SK-N-SH (cell line): ENCODE data around the gene TBC1D2B. TPM values are rescaled to one million over a fixed set of nuclear protein-coding genes. Genes with fewer than 3 reads are reported as not detected.
"Not testable (repeated sequence)": the region's sequence is repeated elsewhere in the genome, so short reads cannot be mapped to it uniquely, and the experiment has no call there.

ENCODE experiments used
- CTCF ChIA-PET: fragments of 300-600, 350-600 bp; formaldehyde crosslinking; extraction: SDS; loops from one replicate; lab custom pipeline; 2021; lab: Yijun Ruan, JAX
- POLR2A ChIA-PET: fragments of 350-600 bp; sonication (Branson Sonifier 250); formaldehyde crosslinking; extraction: SDS; loops from one replicate; lab custom pipeline; 2020; ENCODE audit warnings: antibody characterized with exemption, inconsistent platforms; lab: Yijun Ruan, JAX
- DNase-seq: peaks from one replicate; pipeline ENCODE4 v3.0.0; 2012
- H2AFZ ChIP-seq: fragments of 200-600 bp; sonication (generic); 2 replicates; pipeline ENCODE4 v1.8.1; 2016; ENCODE audit warnings: antibody characterized with exemption, mild to moderate bottlenecking, low read depth
- H3F3A ChIP-seq: fragments of 200-600 bp; sonication (generic); replicated peaks from 2 replicates; pipeline ENCODE3; 2016; ENCODE audit warnings: antibody characterized with exemption, mild to moderate bottlenecking; ENCODE audit not compliant: insufficient read depth
- H3K27ac ChIP-seq, 2 experiments: fragments of 200-500 bp in 1 of 2; fragments of 200-600 bp in 1 of 2; sonication (Bioruptor generic) in 1 of 2; sonication (generic), shearing (Covaris generic) in 1 of 2; 2 replicates each; pipeline versions ENCODE4 v1.5.1 to v1.6.1; 2014 to 2016; ENCODE audit warnings: low read depth in 2 of 2, inconsistent platforms in 1 of 2, low read length in 1 of 2, mild to moderate bottlenecking in 1 of 2, mixed read lengths in 1 of 2
- H3K27me3 ChIP-seq: fragments of 200-600 bp; sonication (generic), shearing (Covaris generic); 2 replicates; pipeline ENCODE4 v1.6.1; 2016; ENCODE audit warnings: mixed run types; ENCODE audit not compliant: insufficient read depth
- H3K36me3 ChIP-seq, 2 experiments: fragments of 200-500 bp in 1 of 2; fragments of 200-600 bp in 1 of 2; sonication (Bioruptor generic) in 1 of 2; sonication (generic) in 1 of 2; replicated peaks in 1 of 2; 2 replicates each; pipeline versions ENCODE3 to v1.5.1; 2014 to 2016; ENCODE audit warnings: low read length in 1 of 2, mild to moderate bottlenecking in 1 of 2; ENCODE audit not compliant: insufficient read depth in 2 of 2, control insufficient read depth in 1 of 2
- H3K4me1 ChIP-seq, 2 experiments: fragments of 200-500 bp in 1 of 2; fragments of 200-600 bp in 1 of 2; sonication (Bioruptor generic) in 1 of 2; sonication (generic), shearing (Covaris generic) in 1 of 2; 2 replicates each; pipeline versions ENCODE4 v1.5.1 to v1.6.1; 2014 to 2016; ENCODE audit warnings: low read depth in 1 of 2, low read length in 1 of 2, mixed run types in 1 of 2; ENCODE audit not compliant: insufficient read depth in 2 of 2, control insufficient read depth in 1 of 2
- H3K4me2 ChIP-seq: fragments of 200-600 bp; sonication (generic), shearing (Covaris generic); 2 replicates; pipeline ENCODE4 v1.6.1; 2017; ENCODE audit warnings: mixed run types
- H3K4me3 ChIP-seq, 2 experiments: fragments of 200-500 bp in 1 of 2; fragments of 200-600 bp in 1 of 2; sonication (Bioruptor generic) in 1 of 2; sonication (generic), shearing (Covaris generic) in 1 of 2; 2 replicates each; pipeline versions ENCODE4 v1.5.1 to v1.8.1; 2014 to 2016; ENCODE audit warnings: low read depth in 2 of 2, inconsistent platforms in 1 of 2, low read length in 1 of 2, mild to moderate bottlenecking in 1 of 2, mixed read lengths in 1 of 2, moderate library complexity in 1 of 2
- H3K79me2 ChIP-seq: fragments of 200-600 bp; sonication (generic); 2 replicates; pipeline ENCODE4 v1.8.1; 2017; ENCODE audit warnings: mild to moderate bottlenecking; ENCODE audit not compliant: insufficient read depth
- H3K9ac ChIP-seq: fragments of 200-600 bp; sonication (generic); 2 replicates; pipeline ENCODE4 v1.6.1; 2017; ENCODE audit warnings: mixed run types
- H3K9me2 ChIP-seq: fragments of 200-600 bp; sonication (generic); 2 replicates; pipeline ENCODE4 v1.6.1; 2017; ENCODE audit warnings: mixed run types
- H3K9me3 ChIP-seq: fragments of 200-600 bp; sonication (generic); 2 replicates; pipeline ENCODE4 v1.6.1; 2017; ENCODE audit warnings: mixed run types, mild to moderate bottlenecking, moderate library complexity
- H4K20me1 ChIP-seq: fragments of 200-600 bp; sonication (generic); 2 replicates; pipeline ENCODE4 v1.6.1; 2017; ENCODE audit warnings: mild to moderate bottlenecking, mixed run types; ENCODE audit not compliant: insufficient read depth
- CHD2 ChIP-seq: fragments of 150-350 bp; IDR thresholded peaks from 2 replicates; pipeline ENCODE4 v1.6.1; 2018; ENCODE audit warnings: low read length; ENCODE audit not compliant: partially characterized antibody
- EP300 ChIP-seq, 2 experiments: IDR thresholded peaks; 2 replicates each; pipeline versions ENCODE4 v1.4.0 to v1.6.1; 2012; ENCODE audit warnings: borderline replicate concordance in 1 of 2, low read depth in 1 of 2, low read length in 1 of 2
- FOXJ3 ChIP-seq: sonication (generic); formaldehyde crosslinking; IDR thresholded peaks from 2 replicates; pipeline ENCODE4 v1.5.1; 2020; ENCODE audit warnings: mild to moderate bottlenecking, missing genetic modification reagents
- GATA2 ChIP-seq: sonication (generic); formaldehyde crosslinking; IDR thresholded peaks from 2 replicates; pipeline ENCODE4 v1.5.0; 2020; ENCODE audit warnings: mild to moderate bottlenecking, missing genetic modification reagents
- MEF2A ChIP-seq: IDR thresholded peaks from 2 replicates; pipeline ENCODE4 v1.4.0; 2012; ENCODE audit warnings: low read depth, borderline replicate concordance
- MXI1 ChIP-seq: IDR thresholded peaks from 2 replicates; pipeline ENCODE4 v1.6.1; 2012; ENCODE audit warnings: mild to moderate bottlenecking, low read depth, low read length, improper control_type of control experiment
- TEAD4 ChIP-seq: IDR thresholded peaks from 2 replicates; pipeline ENCODE4 v1.4.0; 2012; ENCODE audit warnings: mild to moderate bottlenecking, borderline replicate concordance; ENCODE audit not compliant: insufficient read depth
- ZBTB33 ChIP-seq: IDR thresholded peaks from 2 replicates; pipeline ENCODE4 v1.4.0; 2012; ENCODE audit warnings: low read depth, borderline replicate concordance
- WGBS: methylation state at CpG from one replicate; pipeline ENCODE4 v1.1.6; 2017; ENCODE audit warnings: low lambda C conversion rate; 5-methylcytosine and 5-hydroxymethylcytosine counted together
- polyA plus RNA-seq, 3 experiments: library from polyadenylated mRNA; depleted of rRNA; stranded (reverse); fragments of >200 nt; gene quantifications; 2 replicates each; pipeline ENCODE4 v1.2.3, GENCODE V29; 2012

TBC1D2B gene
- polyA plus RNA-seq, 1 of the 3 experiments (the other 2 are of a cell fraction), result 19.0 TPM

DNA sequence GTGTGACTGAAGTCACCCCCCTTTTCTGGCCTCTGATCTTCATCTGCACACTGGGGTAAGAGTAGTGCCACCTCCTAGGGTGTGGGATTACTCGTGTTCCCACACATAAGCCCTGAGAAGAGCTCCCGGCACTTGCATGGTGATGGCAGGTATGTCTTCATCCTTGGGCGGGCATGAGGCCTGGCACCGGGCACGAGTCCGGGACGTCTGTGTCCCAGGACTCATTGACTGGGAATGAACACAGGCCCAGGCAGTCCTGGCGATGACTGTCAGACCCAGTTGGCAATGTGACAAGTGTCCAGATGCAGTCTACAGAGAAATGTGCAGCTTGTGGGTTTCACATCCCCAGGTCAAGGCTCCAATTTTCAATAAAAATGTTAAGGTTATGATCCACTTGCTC lies 78.9 kb downstream of the TBC1D2B start:
- Histone ChIP-seq H3K79me2 (peaks cover 6% of the 10 kb centered on the region; the same call in 1 of the 2 replicates), H2AFZ (no peak overlapping the region), H3K9me2 (no peaks in the 10 kb centered on the region), H4K20me1 (peaks cover 9% of the 10 kb centered on the region), H3K27ac (peak overlapping the region in 1 of 2 experiments; percentile 91; a peak in 2 of 4 replicates), H3K27me3 (no peaks in the 10 kb centered on the region), H3K36me3 (peaks cover 11 to 35% of the 10 kb centered on the region in 2 experiments), H3K9ac (no peak overlapping the region), H3K4me3 (no peak overlapping the region), H3K4me2 (no peak overlapping the region), H3K9me3 (no peaks in the 10 kb centered on the region), H3F3A (peaks cover 8% of the 10 kb centered on the region), H3K4me1 (peaks cover 8 to 56% of the 10 kb centered on the region in 2 experiments; a peak in 3 of 4 replicates)
- 96% methylated on average over 8 of the region's 8 CpGs for WGBS
- ChIA-PET POLR2A (interaction anchor here (1.3 kb wide), 1 partner anchor 110 kb away, joined by 4 read pairs; no protein-coding TSS in a partner anchor), CTCF (interaction anchor here (0.5 to 4.5 kb wide), 5 partner anchors 8 to 712 kb away, joined by 3 to 63 read pairs (median 3); no protein-coding TSS in a partner anchor)
- TF ChIP-seq TEAD4 (no peak), ZBTB33 (no peak), MEF2A (no peak)
- DNase-seq, result no peak

DNA sequence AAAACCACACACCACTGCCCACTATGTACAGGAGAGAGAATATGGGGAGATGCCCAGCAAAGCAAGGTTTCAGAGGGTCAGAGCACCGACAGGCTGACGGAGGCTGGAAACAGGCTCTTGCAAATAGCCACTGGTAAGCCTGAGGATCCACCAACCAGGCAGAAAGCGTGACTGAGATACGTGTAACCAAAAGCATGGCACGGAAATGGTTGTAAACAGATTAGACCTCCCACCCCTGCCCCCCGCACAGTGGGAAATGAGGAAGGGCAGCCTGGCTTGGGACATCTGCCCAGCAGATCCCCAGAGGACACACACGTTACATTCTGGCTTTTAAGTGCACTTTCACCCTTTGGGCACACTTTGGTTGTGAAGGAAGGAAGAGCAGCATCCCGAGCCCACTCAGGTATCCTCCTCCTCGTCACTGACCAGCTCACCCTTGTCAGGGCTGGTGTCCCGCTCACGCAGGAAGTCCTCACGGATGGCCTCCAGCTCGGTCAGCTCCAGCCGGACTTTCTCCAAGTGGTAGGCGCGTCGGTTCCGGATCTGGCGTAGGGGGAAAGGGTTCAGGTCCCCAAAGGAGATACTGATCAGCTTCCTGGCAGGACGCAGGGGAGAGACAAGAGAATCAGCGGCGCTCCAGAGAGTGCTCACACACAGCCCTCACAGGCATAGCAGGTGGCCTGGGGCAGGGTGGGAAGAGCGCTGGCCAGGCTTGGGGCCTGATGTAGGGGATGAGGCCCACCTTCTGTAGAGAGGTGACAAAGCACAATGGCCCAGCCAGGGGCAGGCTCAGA lies 79.6 kb downstream of the TBC1D2B start:
- TF ChIP-seq GATA2, result peak; percentile 69
- peak; percentile 24; the same call in 1 of the 2 replicates for TF ChIP-seq FOXJ3 (CRISPR knock-in tag)
- TF ChIP-seq EP300 (IDR thresholded peaks at IDR 0.05; ENCODE audit: borderline replicate concordance in 1 of 2, low read depth in 1 of 2, low read length in 1 of 2), result peak in 1 of 2 experiments; percentile 24; a peak in 1 of 4 replicates
- TF ChIP-seq CHD2, result peak; percentile 3
- TF ChIP-seq MXI1, result peak; percentile 66; the same call in 1 of the 2 replicates
- H3K4me2 ChIP-seq, H3K9me3 ChIP-seq, H3K4me3 ChIP-seq, H2AFZ ChIP-seq, H3K9ac ChIP-seq, H3K9me2 ChIP-seq, H3K79me2 ChIP-seq, H3K27me3 ChIP-seq: not testable (repeated sequence)
- Histone ChIP-seq H3K4me1 (peaks cover 12 to 56% of the 10 kb centered on the region in 2 experiments; a peak in 3 of 4 replicates), H4K20me1 (peaks cover 14% of the 10 kb centered on the region), H3F3A (peaks cover 10% of the 10 kb centered on the region), H3K36me3 (peaks cover 10 to 30% of the 10 kb centered on the region in 2 experiments), H3K27ac (peak overlapping the region in 1 of 2 experiments; percentile 91; a peak in 2 of 4 replicates)
- WGBS, result 87% methylated on average over 19 of the region's 23 CpGs
- CTCF ChIA-PET, result interaction anchor here (0.5 to 4.5 kb wide), 6 partner anchors 9 to 713 kb away, joined by 3 to 63 read pairs (median 3); no protein-coding TSS in a partner anchor
- peak; percentile 72 for DNase-seq
- POLR2A ChIA-PET, result interaction anchor here (1.3 kb wide), 1 partner anchor 110 kb away, joined by 4 read pairs; no protein-coding TSS in a partner anchor

DNA sequence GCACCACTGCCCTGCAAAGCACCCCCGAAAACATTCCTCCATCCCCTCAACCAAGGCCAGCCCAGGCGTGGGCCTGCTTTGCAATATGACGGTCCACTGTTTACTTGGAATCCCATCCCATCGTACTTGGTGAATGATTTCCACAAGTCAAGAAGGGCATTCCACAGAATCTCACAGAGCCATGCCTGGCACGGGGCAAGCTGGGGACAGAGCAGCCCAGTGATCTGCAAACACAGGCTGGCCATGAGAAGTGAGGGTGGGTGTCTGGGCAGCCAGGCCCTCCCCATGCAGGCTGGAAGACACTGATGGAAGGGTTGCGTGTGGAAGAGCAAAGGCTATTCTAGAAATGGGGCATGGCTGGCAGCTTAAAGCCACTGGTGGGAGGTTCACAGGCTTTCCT lies 80.3 kb downstream of the TBC1D2B start:
- H3K9ac ChIP-seq, H3K4me3 ChIP-seq, POLR2A ChIA-PET, H2AFZ ChIP-seq, H3K9me3 ChIP-seq, H3K27me3 ChIP-seq, H3K4me2 ChIP-seq, H3K9me2 ChIP-seq, DNase-seq, H3K79me2 ChIP-seq: not testable (repeated sequence)
- CTCF ChIA-PET, result interaction anchor here (0.6 to 4.5 kb wide), 4 partner anchors 14 to 243 kb away, joined by 3 to 63 read pairs (median 3); no protein-coding TSS in a partner anchor
- Histone ChIP-seq H3F3A (peaks cover 10% of the 10 kb centered on the region), H3K27ac (peak overlapping the region in 1 of 2 experiments; percentile 91; a peak in 2 of 4 replicates), H3K36me3 (peaks cover 4 to 25% of the 10 kb centered on the region in 2 experiments), H4K20me1 (peaks cover 15% of the 10 kb centered on the region), H3K4me1 (peaks cover 12 to 61% of the 10 kb centered on the region in 2 experiments; a peak in 3 of 4 replicates)
- 95% methylated on average over 6 of the region's 6 CpGs for WGBS

GRCh38 chr15:77996713-77997171 lies 80.8 kb downstream of the TBC1D2B start:
- H3K36me3 ChIP-seq, result peaks cover 4 to 22% of the 10 kb centered on the region in 2 experiments
- H3K27me3 ChIP-seq, H3K9me2 ChIP-seq, POLR2A ChIA-PET, H3K4me2 ChIP-seq, H2AFZ ChIP-seq, H3K4me3 ChIP-seq, H3K79me2 ChIP-seq, H3K9ac ChIP-seq, DNase-seq, H3K9me3 ChIP-seq: not testable (repeated sequence)
- H4K20me1 ChIP-seq, result peaks cover 19% of the 10 kb centered on the region
- peaks cover 12 to 66% of the 10 kb centered on the region in 2 experiments; a peak in 3 of 4 replicates for H3K4me1 ChIP-seq
- H3K27ac ChIP-seq, result peak overlapping the region in 1 of 2 experiments; percentile 91; a peak in 2 of 4 replicates
- CTCF ChIA-PET, result interaction anchor here (0.6 to 4.5 kb wide), 8 partner anchors 14 to 244 kb away, joined by 3 to 63 read pairs (median 4); no protein-coding TSS in a partner anchor
- 78% methylated on average over 3 of the region's 4 CpGs for WGBS
- peaks cover 10% of the 10 kb centered on the region for H3F3A ChIP-seq
